ENCODE data around the gene GYG2. TPM values are rescaled to one million over a fixed set of nuclear protein-coding genes. Genes with fewer than 3 reads are reported as not detected.

GYG2 gene
- total RNA-seq, 1 donor from 2014 or later = 44.4 TPM

- H3K79me2 ChIP-seq (ENCODE audit: low read depth) = no peaks in the 10 kb centered on the region
- Mint-ChIP-seq H3K4me1 (peaks cover 25% of the 10 kb centered on the region), H3K9me3 (peaks cover 24% of the 10 kb centered on the region), H3K4me3 (no peak overlapping the region), H3K27ac (no peak overlapping the region), H3K36me3 (peaks cover 30% of the 10 kb centered on the region), H3K27me3 (ENCODE audit: insufficient read depth, low read depth) (peaks cover 5% of the 10 kb centered on the region)
- H2AFZ ChIP-seq (replicated peaks) = no peak overlapping the region
- no peaks in the 10 kb centered on the region for H4K20me1 ChIP-seq (ENCODE audit: low read depth)
- H3K27ac ChIP-seq = no peak overlapping the region
- H3K27me3 ChIP-seq = no peaks in the 10 kb centered on the region
- TF ChIP-seq CTCF (IDR thresholded peaks at IDR 0.05) (no peak), EZH2 (IDR thresholded peaks at IDR 0.05) (no peak), EZH2phosphoT487 (IDR thresholded peaks at IDR 0.05) (no peak)
- no peak overlapping the region for H3K4me3 ChIP-seq
- H3K4me1 ChIP-seq = peaks cover 19% of the 10 kb centered on the region
- H3K36me3 ChIP-seq = no peaks in the 10 kb centered on the region
- H3K9me3 ChIP-seq (ENCODE audit: low read depth) = no peaks in the 10 kb centered on the region
- no peak overlapping the region for H3K9ac ChIP-seq
- H3K4me2 ChIP-seq = no peak overlapping the region
- no peak for DNase-seq (ENCODE audit: low spot score)
- peaks cover 15% of the 10 kb centered on the region for H3F3A ChIP-seq (ENCODE audit: low read depth)
These were observed 72.8 kb downstream of the GYG2 start for GRCh38 chrX:2901367-2902036.

GRCh38 chrX:2902841-2903240 lies 74.1 kb downstream of the GYG2 start:
- H3K9me3 ChIP-seq (ENCODE audit: low read depth) = no peaks in the 10 kb centered on the region
- Mint-ChIP-seq H3K27me3 (ENCODE audit: insufficient read depth, low read depth) (peaks cover 5% of the 10 kb centered on the region), H3K36me3 (peaks cover 32% of the 10 kb centered on the region), H3K4me1 (peaks cover 17% of the 10 kb centered on the region), H3K9me3 (peaks cover 24% of the 10 kb centered on the region), H3K4me3 (no peak overlapping the region), H3K27ac (no peak overlapping the region)
- H3F3A ChIP-seq (ENCODE audit: low read depth) = peaks cover 8% of the 10 kb centered on the region
- peaks cover 12% of the 10 kb centered on the region for H3K4me1 ChIP-seq
- no peak for DNase-seq (ENCODE audit: low spot score)
- no peaks in the 10 kb centered on the region for H3K27me3 ChIP-seq
- TF ChIP-seq EZH2 (IDR thresholded peaks at IDR 0.05) = no peak
- TF ChIP-seq CTCF (IDR thresholded peaks at IDR 0.05) = no peak
- TF ChIP-seq EZH2phosphoT487 (IDR thresholded peaks at IDR 0.05) = no peak
- no peak overlapping the region for H3K27ac ChIP-seq
- no peak overlapping the region for H3K4me3 ChIP-seq
- H2AFZ ChIP-seq (replicated peaks) = no peak overlapping the region
- H3K4me2 ChIP-seq = no peak overlapping the region
- H3K9ac ChIP-seq = no peak overlapping the region
- H4K20me1 ChIP-seq (ENCODE audit: low read depth) = no peaks in the 10 kb centered on the region
- H3K79me2 ChIP-seq (ENCODE audit: low read depth) = no peaks in the 10 kb centered on the region
- no peaks in the 10 kb centered on the region for H3K36me3 ChIP-seq

GRCh38 chrX:2903366-2903765 lies 74.6 kb downstream of the GYG2 start:
- Histone ChIP-seq H3F3A (ENCODE audit: low read depth) (peaks cover 3% of the 10 kb centered on the region), H3K79me2 (ENCODE audit: low read depth) (no peaks in the 10 kb centered on the region), H3K36me3 (no peaks in the 10 kb centered on the region), H3K27me3 (no peaks in the 10 kb centered on the region), H3K4me2 (no peak overlapping the region), H3K9ac (no peak overlapping the region), H3K4me3 (no peak overlapping the region), H3K27ac (no peak overlapping the region), H3K9me3 (ENCODE audit: low read depth) (no peaks in the 10 kb centered on the region), H4K20me1 (ENCODE audit: low read depth) (no peaks in the 10 kb centered on the region), H3K4me1 (peaks cover 7% of the 10 kb centered on the region), H2AFZ (replicated peaks) (no peak overlapping the region)
- H3K27me3 Mint-ChIP-seq (ENCODE audit: insufficient read depth, low read depth) = peaks cover 5% of the 10 kb centered on the region
- peaks cover 24% of the 10 kb centered on the region for H3K9me3 Mint-ChIP-seq
- H3K4me1 Mint-ChIP-seq = peaks cover 13% of the 10 kb centered on the region
- H3K4me3 Mint-ChIP-seq = no peak overlapping the region
- H3K36me3 Mint-ChIP-seq = peaks cover 36% of the 10 kb centered on the region
- DNase-seq (ENCODE audit: low spot score) = no peak
- TF ChIP-seq CTCF (IDR thresholded peaks at IDR 0.05) (no peak), EZH2phosphoT487 (IDR thresholded peaks at IDR 0.05) (no peak), EZH2 (IDR thresholded peaks at IDR 0.05) (no peak)
- H3K27ac Mint-ChIP-seq = no peak overlapping the region

Data from neural progenitor cell (in vitro differentiated cells).